Bronchial epithelial cell (primary cell): ENCODE results near the gene SLC25A1. TPM values are rescaled to one million over a fixed set of nuclear protein-coding genes. Genes with fewer than 3 reads are reported as not detected.

Experiments used
- DNase-seq: peaks from one replicate; pipeline ENCODE4 v3.0.0-alpha.2; 2010; ENCODE audit warnings: low read depth
- FAIRE-seq: peaks from 2 replicates; lab custom pipeline; 2011; peaks lifted over from hg19 to GRCh38; lab: Jason Lieb, UNC
- H3K27me3 ChIP-seq: 2 replicates; pipeline ENCODE4 v1.5.1; 2011; ENCODE audit warnings: low read length; ENCODE audit not compliant: control insufficient read depth, insufficient read depth
- H3K36me3 ChIP-seq: 2 replicates; pipeline ENCODE4 v1.5.1; 2011; ENCODE audit warnings: low read length; ENCODE audit not compliant: control insufficient read depth, insufficient read depth
- H3K4me3 ChIP-seq: 2 replicates; pipeline ENCODE4 v1.5.1; 2011; ENCODE audit warnings: mild to moderate bottlenecking, low read depth, low read length, control low read depth
- total RNA-seq: library from RNA; depleted of rRNA; stranded (reverse); fragments of >200 nt; gene quantifications from 2 replicates; pipeline ENCODE4 v1.2.1, GENCODE V29; 2014
- TF ChIP-seq, protein P1 (sequence below): IDR thresholded peaks from 2 replicates; pipeline ENCODE4 v1.5.1; 2011; ENCODE audit warnings: mild to moderate bottlenecking, moderate library complexity, low read length, control low read depth, inconsistent platforms; ENCODE audit not compliant: insufficient read depth, severe bottlenecking

Gene SLC25A1
- total RNA-seq, 1 donor from 2014 or later: 71.6 TPM

DNA sequence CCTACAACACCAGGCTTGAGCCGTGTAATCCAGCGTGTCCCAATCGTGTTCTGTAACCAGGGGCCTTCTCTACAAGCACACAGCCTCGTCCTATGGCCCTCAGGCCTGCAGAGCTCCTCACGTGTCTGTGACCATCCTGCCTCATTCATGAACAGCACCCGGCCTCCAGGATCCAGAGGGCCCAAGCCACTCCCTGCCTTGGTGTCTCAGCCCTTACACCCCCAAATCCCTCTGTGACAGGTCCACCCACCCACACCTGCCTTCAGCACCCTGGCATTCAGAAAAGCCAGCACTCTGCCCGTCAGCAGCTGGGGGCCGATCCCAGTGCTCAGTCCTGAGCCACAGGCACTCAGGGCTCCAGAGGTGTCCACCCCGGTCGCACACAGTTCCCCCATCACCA, 41.6 kb downstream of the SLC25A1 start:
- TF ChIP-seq, protein P1, sequence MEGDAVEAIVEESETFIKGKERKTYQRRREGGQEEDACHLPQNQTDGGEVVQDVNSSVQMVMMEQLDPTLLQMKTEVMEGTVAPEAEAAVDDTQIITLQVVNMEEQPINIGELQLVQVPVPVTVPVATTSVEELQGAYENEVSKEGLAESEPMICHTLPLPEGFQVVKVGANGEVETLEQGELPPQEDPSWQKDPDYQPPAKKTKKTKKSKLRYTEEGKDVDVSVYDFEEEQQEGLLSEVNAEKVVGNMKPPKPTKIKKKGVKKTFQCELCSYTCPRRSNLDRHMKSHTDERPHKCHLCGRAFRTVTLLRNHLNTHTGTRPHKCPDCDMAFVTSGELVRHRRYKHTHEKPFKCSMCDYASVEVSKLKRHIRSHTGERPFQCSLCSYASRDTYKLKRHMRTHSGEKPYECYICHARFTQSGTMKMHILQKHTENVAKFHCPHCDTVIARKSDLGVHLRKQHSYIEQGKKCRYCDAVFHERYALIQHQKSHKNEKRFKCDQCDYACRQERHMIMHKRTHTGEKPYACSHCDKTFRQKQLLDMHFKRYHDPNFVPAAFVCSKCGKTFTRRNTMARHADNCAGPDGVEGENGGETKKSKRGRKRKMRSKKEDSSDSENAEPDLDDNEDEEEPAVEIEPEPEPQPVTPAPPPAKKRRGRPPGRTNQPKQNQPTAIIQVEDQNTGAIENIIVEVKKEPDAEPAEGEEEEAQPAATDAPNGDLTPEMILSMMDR: no peak
- no peak for DNase-seq
- H3K27me3 ChIP-seq: no peaks in the 10 kb centered on the region
- H3K4me3 ChIP-seq: no peak overlapping the region
- H3K36me3 ChIP-seq: peaks cover 46% of the 10 kb centered on the region
- no peak for FAIRE-seq

DNA sequence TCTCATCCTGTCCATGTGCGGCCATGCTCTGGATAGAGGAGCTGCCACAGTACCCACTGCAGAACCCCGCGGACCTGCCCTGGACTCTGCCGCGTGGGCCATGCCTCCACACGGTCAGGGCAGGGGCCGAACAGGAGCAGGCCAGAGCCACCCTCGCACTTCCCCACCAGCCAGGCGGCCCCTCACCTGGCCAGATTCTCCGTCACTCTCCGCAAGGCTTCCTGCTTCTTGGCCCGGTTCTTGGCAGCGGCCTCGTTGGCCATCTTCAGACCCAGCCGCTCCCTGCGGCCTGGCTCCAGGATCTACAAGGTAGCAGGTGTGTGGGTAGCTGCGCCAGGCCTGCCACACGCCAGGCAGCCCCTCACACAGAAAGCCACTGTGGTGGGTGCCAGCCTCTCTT, 43.7 kb downstream of the SLC25A1 start:
- DNase-seq (no peak), FAIRE-seq (no peak)
- H3K27me3 ChIP-seq: no peaks in the 10 kb centered on the region
- TF ChIP-seq, protein P1: no peak
- H3K36me3 ChIP-seq: peaks cover 33% of the 10 kb centered on the region
- no peak overlapping the region for H3K4me3 ChIP-seq

DNA sequence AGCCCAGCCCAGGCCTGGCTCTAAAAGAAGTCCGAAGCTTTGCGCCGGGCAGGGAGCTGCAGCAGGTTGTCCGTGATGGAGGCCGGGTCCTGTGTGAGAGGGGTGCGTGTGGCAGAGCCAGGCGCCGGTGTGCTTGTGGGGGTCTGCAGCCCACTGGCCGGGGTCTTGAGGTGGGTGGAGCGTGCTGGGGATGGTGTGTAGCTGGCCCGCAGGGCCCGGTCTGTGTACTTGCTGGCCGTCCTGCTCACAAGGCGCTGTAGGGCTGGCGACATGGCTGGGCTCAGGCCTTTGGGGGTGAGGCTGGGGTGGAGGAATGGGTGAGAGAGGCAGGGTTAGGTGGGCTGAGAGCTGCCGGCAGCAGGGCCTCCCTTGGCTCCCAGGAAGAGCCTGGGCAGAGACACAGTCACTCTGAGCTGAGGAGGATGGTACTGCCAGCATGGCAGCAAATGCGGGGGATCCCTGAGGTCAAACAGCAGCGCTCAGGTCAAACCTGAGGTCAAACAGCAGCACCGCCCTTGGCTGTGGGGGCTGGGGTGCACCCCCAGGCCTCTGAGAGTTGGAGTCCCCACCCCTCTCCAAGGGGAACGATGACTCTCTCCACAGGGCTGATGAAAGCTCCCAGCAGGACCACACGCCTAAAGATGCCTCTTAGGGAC, 44.2 kb downstream of the SLC25A1 start:
- H3K36me3 ChIP-seq: peaks cover 30% of the 10 kb centered on the region
- TF ChIP-seq, protein P1: no peak
- FAIRE-seq: no peak

DNA sequence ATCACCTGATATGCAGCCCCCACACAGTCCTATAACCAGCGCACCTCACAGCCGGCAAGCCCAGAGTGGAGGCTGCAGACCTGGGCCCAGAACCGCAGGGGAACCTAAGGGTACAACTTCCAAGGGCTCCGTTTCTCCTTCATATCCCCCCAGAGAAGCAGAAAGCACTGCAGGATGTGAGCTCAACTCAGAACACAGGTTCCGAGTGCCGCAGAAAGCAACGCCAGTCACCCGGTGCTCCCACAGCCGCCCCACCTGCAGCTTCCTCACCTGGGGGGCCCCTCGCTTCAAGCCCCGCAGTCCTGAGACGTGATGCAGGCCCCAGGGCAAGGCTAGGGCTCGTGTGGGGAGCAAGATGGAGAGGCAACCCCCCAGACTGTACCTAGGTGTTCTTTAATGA, 45.0 kb downstream of the SLC25A1 start:
- H3K4me3 ChIP-seq: no peak overlapping the region
- TF ChIP-seq, protein P1: no peak
- peaks cover 26% of the 10 kb centered on the region for H3K36me3 ChIP-seq
- FAIRE-seq (no peak), DNase-seq (no peak)
- no peaks in the 10 kb centered on the region for H3K27me3 ChIP-seq

More for the DNA sequence above, 44.2 kb downstream of the SLC25A1 start:
- no peak overlapping the region for H3K4me3 ChIP-seq
- no peaks in the 10 kb centered on the region for H3K27me3 ChIP-seq
- DNase-seq: no peak

DNA sequence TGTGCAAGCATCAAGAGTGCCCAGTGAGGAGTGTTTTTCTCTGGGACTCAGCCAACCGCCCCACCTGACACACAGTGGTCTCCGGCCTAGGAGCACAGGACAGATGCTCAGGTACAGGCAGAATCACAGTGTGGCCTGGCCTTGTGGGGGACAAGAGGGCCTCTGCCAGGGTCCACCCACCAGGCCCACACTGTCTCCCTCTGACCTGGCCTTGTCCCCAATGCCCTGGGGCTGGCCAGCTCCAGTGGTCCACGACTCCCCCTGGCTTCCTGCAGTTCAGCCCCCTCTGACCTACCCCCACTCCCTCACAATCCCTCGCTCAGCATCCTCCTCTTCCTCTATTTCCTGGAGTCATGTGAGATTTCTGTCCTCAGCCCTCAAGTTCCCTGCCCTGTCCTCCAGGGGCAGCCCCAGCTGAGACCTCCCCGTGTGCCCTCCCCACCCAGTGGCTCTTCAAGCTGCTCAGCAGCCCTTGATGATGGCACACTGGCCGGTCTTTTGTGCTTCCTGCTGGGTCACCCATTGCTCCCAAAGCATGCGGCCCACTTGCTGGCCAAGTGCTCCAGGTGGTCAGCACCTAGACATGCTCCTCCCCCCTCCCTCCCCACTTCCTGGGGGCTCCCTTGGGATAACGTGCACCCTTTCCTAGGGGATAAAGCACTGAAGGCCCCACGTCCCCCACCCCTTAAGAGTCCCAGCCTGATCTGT, 45.7 kb downstream of the SLC25A1 start:
- DNase-seq: no peak
- FAIRE-seq: peak; percentile 58
- Histone ChIP-seq H3K4me3 (no peak overlapping the region), H3K36me3 (peaks cover 21% of the 10 kb centered on the region), H3K27me3 (no peaks in the 10 kb centered on the region)
- TF ChIP-seq, protein P1: no peak
